Stromal cell of bone marrow (primary cell): Measurements from ENCODE around the gene PHYKPL.
"Not testable (repeated sequence)": the region's sequence is repeated elsewhere in the genome, so short reads cannot be mapped to it uniquely, and the experiment has no call there.

Experiments used
- DNase-seq: peaks from one replicate; pipeline ENCODE4 v3.0.0-alpha.2; 2012; ENCODE audit warnings: low read depth

PHYKPL gene

GRCh38 chr5:178207183-178207916 is 25.3 kb downstream of the PHYKPL start:
- DNase-seq = no peak

DNA sequence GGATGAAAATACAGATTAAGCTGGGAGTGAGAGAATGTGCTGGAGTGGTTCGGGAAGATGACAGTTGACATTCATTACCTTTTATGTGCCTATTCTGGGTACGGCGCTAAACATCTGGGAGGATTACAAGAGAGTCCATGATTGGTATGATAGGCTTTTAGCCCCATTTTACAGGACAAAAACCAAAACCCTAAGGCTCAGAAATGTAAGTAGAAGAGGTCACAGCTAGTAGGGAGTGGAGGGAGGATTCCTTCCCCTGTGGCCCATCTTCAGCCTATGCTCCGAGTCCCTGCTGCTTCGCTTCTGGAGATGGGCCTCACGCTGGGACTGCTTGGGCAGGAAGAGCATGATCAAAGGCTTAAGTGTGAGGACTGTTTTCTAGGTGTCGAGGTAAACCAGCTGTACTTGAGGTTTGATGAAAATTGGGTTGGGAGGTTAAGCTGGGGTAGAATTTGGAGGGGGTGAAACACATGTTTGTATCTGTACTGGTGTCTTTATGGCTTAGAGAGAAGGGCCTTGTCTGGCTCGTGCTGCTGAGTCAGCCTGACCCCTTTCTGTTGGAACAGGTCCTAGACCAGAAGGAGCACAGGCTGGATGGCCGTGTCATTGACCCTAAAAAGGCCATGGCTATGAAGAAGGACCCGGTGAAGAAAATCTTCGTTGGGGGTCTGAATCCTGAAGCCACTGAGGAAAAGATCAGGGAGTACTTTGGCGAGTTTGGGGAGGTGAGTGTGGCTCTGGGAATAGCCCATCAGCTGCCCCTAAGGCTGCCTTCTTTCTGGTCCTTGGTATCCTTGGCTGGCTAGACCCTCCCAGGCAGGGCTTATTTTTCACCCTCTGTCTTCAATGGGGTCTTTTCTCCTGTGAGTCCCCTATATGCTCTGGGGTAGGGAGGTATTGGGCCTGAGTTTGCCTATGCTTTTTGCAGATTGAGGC is 26.2 kb downstream of the PHYKPL start:
- DNase-seq = no peak

- DNase-seq = no peak
Observed at GRCh38 chr5:178205749-178206047, 26.9 kb downstream of the PHYKPL start.

DNA sequence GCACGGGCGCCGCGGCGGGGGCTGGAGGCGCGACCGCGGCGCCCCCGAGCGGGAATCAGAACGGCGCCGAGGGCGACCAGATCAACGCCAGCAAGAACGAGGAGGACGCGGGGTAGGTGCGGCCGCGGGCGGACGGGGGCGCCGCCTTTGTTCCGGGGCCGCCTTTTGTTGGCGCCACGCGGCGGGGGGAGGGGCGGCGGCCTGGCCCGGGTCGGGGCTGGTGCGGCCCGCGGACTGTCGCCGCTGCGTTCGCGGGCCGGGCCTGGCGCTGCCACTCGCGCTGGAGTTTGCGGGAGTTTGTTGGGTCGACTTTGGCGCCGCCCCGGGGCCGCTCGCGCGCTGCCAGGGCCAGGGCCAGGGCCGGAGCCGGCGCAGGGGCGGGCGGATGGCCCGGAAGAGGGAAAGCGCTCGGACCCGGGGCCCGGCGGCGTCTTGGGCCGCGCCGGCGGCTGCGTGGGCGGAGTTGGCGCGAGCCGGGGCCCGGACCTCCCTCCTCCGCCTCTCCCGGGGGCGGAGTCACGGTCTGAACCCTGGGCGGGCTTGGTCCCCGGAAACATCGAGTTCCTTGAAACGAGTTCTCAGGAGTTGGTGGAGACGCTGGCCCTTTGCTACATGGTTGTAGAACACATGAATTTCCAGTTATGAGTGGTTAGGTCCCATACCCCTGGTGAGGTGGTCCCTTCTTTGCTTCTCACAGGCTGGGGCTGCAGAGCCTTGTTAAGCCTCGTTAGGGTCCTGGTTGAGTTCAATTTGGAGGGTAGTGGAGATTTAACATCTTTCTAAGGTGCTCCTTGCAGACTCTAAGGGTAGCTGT is 27.5 kb downstream of the PHYKPL start:
- peak; percentile 54 for DNase-seq

DNA sequence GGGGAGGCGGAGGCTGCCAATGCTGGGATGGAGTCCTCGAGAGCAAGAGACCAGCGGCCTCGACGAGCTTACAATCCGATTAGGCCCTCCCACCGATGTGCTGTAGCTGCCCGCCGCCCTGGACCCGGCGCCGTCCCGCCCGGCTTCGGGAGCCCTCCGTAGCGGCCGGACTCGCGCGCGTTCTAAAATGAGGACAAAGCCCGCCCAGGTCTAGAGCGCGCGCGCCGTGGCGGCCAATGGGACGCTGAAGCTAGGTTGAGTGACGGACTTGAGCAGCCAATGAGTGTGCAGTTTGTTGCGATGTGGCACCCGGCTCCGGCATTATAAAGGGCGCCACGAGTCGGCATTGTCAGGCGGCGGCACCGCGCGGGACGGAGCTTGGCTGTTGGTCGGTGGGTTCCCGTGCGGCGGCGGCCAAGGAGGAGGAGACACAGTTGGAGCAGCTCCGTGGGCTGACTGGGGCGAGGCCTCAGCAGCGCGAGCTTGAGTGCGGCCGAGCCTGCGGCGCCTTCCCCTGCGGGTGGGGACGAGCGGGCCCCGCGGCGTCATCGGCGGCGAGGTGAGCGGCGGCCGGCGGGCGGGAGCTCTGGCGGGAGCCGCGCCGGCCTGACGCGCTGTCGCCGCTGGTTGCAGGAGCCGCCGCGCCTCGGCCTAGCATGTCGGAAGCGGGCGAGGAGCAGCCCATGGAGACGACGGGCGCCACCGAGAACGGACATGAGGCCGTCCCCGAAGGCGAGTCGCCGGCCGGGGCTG is 28.2 kb downstream of the PHYKPL start, which contains the start of gene HNRNPAB:
Gene HNRNPAB, plus strand, starts transcription at position 352 of the 753 bp plus-strand sequence. Its CDS starts 305 bp downstream, at position 657.
- peak; percentile 88 for DNase-seq

- DNase-seq = no peak
Observed at GRCh38 chr5:178203670-178204181, 28.9 kb downstream of the PHYKPL start.

GRCh38 chr5:178202541-178202940 is 30.1 kb downstream of the PHYKPL start:
- no peak for DNase-seq

DNA sequence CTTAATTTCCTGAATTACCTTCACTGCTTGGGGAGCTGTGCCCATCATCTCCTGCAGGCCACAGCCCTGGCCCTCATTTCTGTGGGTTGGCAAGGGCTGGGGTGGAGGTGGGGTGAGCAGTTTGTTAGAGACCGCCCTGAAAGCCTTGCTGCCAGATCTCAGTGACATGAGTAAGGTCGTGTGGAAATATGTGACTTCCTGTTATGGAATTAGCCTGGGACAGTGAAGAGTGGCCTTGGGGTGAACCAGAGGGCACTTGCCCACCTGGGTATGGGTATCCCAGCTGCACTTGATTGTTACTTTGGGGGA is 30.7 kb downstream of the PHYKPL start:
- no peak for DNase-seq

DNA sequence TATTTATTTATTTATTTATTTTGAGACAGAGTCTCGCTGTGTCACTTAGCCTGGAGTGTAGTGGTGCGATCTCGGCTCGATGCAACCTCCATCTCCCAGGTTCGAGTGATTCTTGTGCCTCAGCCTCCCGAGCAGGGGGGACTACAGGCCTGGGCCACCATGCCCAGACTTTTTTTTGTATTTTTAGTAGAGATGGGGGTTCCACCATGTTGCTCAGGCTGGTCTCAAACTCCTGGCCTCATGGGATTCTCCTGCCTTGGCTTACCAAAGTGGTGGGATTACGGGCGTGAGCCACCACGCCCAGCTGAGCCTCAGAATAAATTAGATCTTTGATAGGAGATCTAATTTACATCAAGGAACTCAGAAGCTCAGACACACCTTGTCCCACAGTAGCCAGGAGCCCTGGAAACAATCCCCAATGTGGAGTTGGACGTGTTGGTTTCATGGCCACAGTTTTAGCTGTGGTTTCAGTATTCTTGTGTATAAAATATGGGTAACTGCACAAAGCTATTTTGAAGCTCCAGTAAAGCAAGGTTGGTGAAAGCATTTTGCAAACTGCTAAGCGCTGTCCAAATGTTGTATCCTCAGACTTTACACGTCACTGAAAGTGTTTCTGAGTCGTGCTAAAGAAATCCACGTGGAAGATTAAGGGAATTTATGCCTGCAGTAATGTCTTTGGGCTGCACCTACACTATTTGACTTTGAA is 31.2 kb downstream of the PHYKPL start:
- DNase-seq = no peak

GRCh38 chr5:178199581-178200434 is 32.8 kb downstream of the PHYKPL start:
- no peak for DNase-seq

GRCh38 chr5:178198706-178199105 is 33.9 kb downstream of the PHYKPL start:
- no peak for DNase-seq

- not testable (repeated sequence) for DNase-seq
Observed at GRCh38 chr5:178198151-178198550, 34.5 kb downstream of the PHYKPL start.

DNA sequence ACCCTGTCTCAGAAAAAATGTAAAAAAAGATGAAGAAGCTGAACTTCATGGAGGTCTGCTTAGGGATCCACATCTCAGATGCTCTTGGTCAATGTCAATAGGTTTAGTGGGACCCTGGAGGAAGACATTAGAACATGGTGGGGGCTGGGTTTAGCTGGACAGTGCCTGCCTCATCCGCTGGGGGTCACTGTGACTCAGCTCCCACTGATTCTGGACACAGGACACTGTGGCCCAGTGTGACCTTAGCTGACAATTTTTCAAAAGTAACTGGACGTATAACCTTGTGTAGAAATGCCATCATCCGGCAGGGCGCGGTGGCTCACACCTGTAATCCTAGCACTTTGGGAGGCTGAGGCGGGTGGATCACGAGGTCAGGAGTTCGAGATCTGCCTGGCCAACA is 35.6 kb downstream of the PHYKPL start:
- no peak for DNase-seq

GRCh38 chr5:178196281-178196812 is 36.3 kb downstream of the PHYKPL start:
- DNase-seq = no peak

GRCh38 chr5:178194026-178194425 is 38.6 kb downstream of the PHYKPL start:
- DNase-seq = no peak

GRCh38 chr5:178193251-178193809 is 39.3 kb downstream of the PHYKPL start:
- no peak for DNase-seq

- no peak for DNase-seq
Observed at GRCh38 chr5:178192787-178193186, 39.8 kb downstream of the PHYKPL start.

DNA sequence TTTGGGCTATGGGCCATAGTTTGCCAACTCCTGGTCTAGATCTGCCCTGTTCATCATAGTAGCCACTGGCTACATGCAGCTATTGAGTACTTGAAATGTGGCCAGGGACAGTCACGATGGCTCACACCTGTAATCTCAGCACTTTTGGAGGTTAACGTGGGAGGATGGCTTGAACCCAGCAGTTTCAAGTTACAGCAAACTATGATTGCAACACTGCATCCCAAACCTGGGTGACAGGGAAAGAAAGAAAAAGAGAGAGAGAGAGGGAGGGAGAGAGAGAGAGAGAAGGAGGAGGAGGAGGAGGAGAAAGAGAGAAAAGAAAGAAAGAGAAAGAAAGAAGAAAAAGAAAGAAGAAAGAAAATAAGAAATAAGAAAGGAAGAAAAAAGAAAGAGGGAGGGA is 40.4 kb downstream of the PHYKPL start:
- DNase-seq = no peak

GRCh38 chr5:178191661-178192060 is 40.9 kb downstream of the PHYKPL start:
- DNase-seq = no peak
